Neural cell (in vitro differentiated cells): ENCODE data around the gene TMEM253. TPM values are rescaled to one million over a fixed set of nuclear protein-coding genes. Genes with fewer than 3 reads are reported as not detected.

Experiments
- H2AFZ ChIP-seq: fragments of 200-600, 300-800 bp; sonication (generic), shearing (Covaris generic); 2 replicates; pipeline ENCODE4 v1.6.0; 2014; ENCODE audit warnings: low read depth, mild to moderate bottlenecking, antibody characterized with exemption, low read length, moderate library complexity
- H3F3A ChIP-seq: fragments of 200-600 bp; shearing (Covaris generic); 2 replicates; pipeline ENCODE4 v1.6.1; 2016; ENCODE audit warnings: mild to moderate bottlenecking, moderate library complexity, mixed read lengths, antibody characterized with exemption, low read length; ENCODE audit not compliant: insufficient read depth, poor library complexity, severe bottlenecking
- H3K27ac ChIP-seq: fragments of 200-600, 300-800 bp; sonication (generic), shearing (Covaris generic); 2 replicates; pipeline ENCODE4 v1.5.1; 2014; ENCODE audit warnings: mild to moderate bottlenecking, low read length, moderate library complexity
- H3K27me3 ChIP-seq: fragments of 300-800, 200-600 bp; sonication (generic), shearing (Covaris generic); 2 replicates; pipeline ENCODE4 v1.6.0; 2014; ENCODE audit warnings: mild to moderate bottlenecking, low read depth, low read length, moderate library complexity; ENCODE audit not compliant: insufficient read depth
- H3K36me3 ChIP-seq: fragments of 300-800, 200-600 bp; sonication (generic), shearing (Covaris generic); 2 replicates; pipeline ENCODE4 v1.5.1; 2014; ENCODE audit warnings: mild to moderate bottlenecking, antibody characterized with exemption, low read length, moderate library complexity; ENCODE audit not compliant: insufficient read depth
- H3K4me2 ChIP-seq: fragments of 300-800, 200-600 bp; sonication (generic), shearing (Covaris generic); 2 replicates; pipeline ENCODE4 v1.6.0; 2014; ENCODE audit warnings: mild to moderate bottlenecking, low read length
- H3K4me3 ChIP-seq: fragments of 300-800, 200-600 bp; sonication (generic), shearing (Covaris generic); 2 replicates; pipeline ENCODE4 v1.5.1; 2014; ENCODE audit warnings: mild to moderate bottlenecking, low read length, moderate library complexity
- H3K79me2 ChIP-seq: fragments of 200-600 bp; shearing (Covaris generic); replicated peaks from 2 replicates; pipeline ENCODE4 v1.6.0; 2014; ENCODE audit warnings: mild to moderate bottlenecking, low read length, moderate library complexity; ENCODE audit not compliant: insufficient read depth
- H3K9ac ChIP-seq: fragments of 300-800, 200-600 bp; sonication (generic), shearing (Covaris generic); 2 replicates; pipeline ENCODE4 v1.6.1; 2016; ENCODE audit warnings: mild to moderate bottlenecking, low read length, mixed read lengths
- H3K9me2 ChIP-seq: fragments of 200-600 bp; shearing (Covaris generic); 2 replicates; pipeline ENCODE4 v1.6.1; 2016; ENCODE audit warnings: mild to moderate bottlenecking, low read length, mixed read lengths; ENCODE audit not compliant: insufficient read depth
- H3K9me3 ChIP-seq: fragments of 200-600, 300-800 bp; sonication (generic), shearing (Covaris generic); 2 replicates; pipeline ENCODE4 v1.6.1; 2016; ENCODE audit warnings: mild to moderate bottlenecking, mixed run types, low read length, moderate library complexity, mixed read lengths
- H4K20me1 ChIP-seq: fragments of 200-600 bp; shearing (Covaris generic); 2 replicates; pipeline ENCODE4 v1.6.1; 2016; ENCODE audit warnings: mild to moderate bottlenecking, mixed run types; ENCODE audit not compliant: insufficient read depth
- EP300 ChIP-seq: fragments of 450-650 bp; conservative IDR thresholded peaks from 2 replicates; pipeline ENCODE4 v1.6.1; 2014; ENCODE audit warnings: antibody characterized with exemption, mild to moderate bottlenecking, moderate library complexity; ENCODE audit not compliant: poor library complexity, severe bottlenecking
- EZH2 ChIP-seq: fragments of 200-600, 300-800 bp; shearing (Covaris generic), sonication (generic); IDR thresholded peaks from 2 replicates; pipeline ENCODE4 v1.6.1; 2014; ENCODE audit warnings: antibody characterized with exemption, low read length, borderline replicate concordance, mild to moderate bottlenecking; ENCODE audit not compliant: insufficient read depth, poor library complexity, severe bottlenecking
- MXI1 ChIP-seq: fragments of 450-650 bp; conservative IDR thresholded peaks from 2 replicates; pipeline ENCODE4 v1.6.1; 2014; ENCODE audit warnings: antibody characterized with exemption, mild to moderate bottlenecking; ENCODE audit not compliant: poor library complexity, severe bottlenecking
- POLR2AphosphoS5 ChIP-seq: IDR thresholded peaks from 2 replicates; pipeline ENCODE4 v1.6.1; 2012
- RAD21 ChIP-seq: fragments of 450-650 bp; conservative IDR thresholded peaks from 2 replicates; pipeline ENCODE4 v1.6.1; 2014; ENCODE audit warnings: antibody characterized with exemption, mild to moderate bottlenecking, moderate library complexity
- SMC3 ChIP-seq: fragments of 450-650 bp; conservative IDR thresholded peaks from 2 replicates; pipeline ENCODE4 v1.6.1; 2014; ENCODE audit warnings: antibody characterized with exemption, mild to moderate bottlenecking, moderate library complexity; ENCODE audit not compliant: poor library complexity
- TAF1 ChIP-seq: IDR thresholded peaks from 2 replicates; pipeline ENCODE4 v1.6.1; 2012; ENCODE audit warnings: low read depth
- polyA plus RNA-seq: library from polyadenylated mRNA; depleted of rRNA; stranded (reverse); fragments of >200 nt; gene quantifications from 2 replicates; pipeline ENCODE4 v1.2.3, GENCODE V29; 2014
- TF ChIP-seq, protein P1 (sequence below): fragments of 450-650 bp; IDR thresholded peaks from 2 replicates; pipeline ENCODE4 v1.5.1; 2014; ENCODE audit warnings: antibody characterized with exemption, mild to moderate bottlenecking, moderate library complexity; ENCODE audit not compliant: poor library complexity, severe bottlenecking
- TF ChIP-seq, protein P2 (sequence below): IDR thresholded peaks from 2 replicates; pipeline ENCODE4 v1.6.1; 2012; ENCODE audit warnings: borderline replicate concordance

TMEM253 gene
- polyA plus RNA-seq, 1 donor from 2014 or later, result 0.26 TPM

DNA sequence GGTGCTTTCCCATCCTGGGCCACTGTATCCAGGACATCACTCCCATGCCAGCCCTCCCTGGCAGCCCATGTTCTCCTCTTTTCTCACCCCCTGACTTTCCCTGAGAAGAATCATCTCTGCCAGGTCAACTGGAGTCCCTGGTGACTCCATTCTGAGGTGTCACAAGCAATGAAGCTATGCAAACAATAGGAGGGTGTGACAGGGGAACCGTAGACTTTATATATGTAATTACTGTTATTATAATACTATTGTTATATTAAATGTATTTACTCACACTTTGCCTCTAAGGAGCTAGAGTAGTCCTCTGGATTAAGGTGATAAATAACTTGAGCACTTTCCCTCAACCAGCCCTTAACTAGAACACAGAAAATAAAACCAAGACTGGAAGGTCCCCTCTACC, 11.6 kb upstream of the TMEM253 start:
- Histone ChIP-seq H3K9me2 (no peaks in the 10 kb centered on the region), H3K27me3 (no peaks in the 10 kb centered on the region), H4K20me1 (no peaks in the 10 kb centered on the region), H3K27ac (peak overlapping the region; percentile 94), H2AFZ (no peak overlapping the region), H3K9ac (no peak overlapping the region), H3K4me2 (no peak overlapping the region), H3F3A (peaks cover 22% of the 10 kb centered on the region), H3K9me3 (no peaks in the 10 kb centered on the region), H3K36me3 (peaks cover 15% of the 10 kb centered on the region), H3K79me2 (peaks cover 16% of the 10 kb centered on the region), H3K4me3 (no peak overlapping the region)
- TF ChIP-seq, protein P1, sequence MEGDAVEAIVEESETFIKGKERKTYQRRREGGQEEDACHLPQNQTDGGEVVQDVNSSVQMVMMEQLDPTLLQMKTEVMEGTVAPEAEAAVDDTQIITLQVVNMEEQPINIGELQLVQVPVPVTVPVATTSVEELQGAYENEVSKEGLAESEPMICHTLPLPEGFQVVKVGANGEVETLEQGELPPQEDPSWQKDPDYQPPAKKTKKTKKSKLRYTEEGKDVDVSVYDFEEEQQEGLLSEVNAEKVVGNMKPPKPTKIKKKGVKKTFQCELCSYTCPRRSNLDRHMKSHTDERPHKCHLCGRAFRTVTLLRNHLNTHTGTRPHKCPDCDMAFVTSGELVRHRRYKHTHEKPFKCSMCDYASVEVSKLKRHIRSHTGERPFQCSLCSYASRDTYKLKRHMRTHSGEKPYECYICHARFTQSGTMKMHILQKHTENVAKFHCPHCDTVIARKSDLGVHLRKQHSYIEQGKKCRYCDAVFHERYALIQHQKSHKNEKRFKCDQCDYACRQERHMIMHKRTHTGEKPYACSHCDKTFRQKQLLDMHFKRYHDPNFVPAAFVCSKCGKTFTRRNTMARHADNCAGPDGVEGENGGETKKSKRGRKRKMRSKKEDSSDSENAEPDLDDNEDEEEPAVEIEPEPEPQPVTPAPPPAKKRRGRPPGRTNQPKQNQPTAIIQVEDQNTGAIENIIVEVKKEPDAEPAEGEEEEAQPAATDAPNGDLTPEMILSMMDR, result no peak
- TF ChIP-seq TAF1 (no peak), POLR2AphosphoS5 (no peak), RAD21 (no peak), SMC3 (no peak), EP300 (no peak), MXI1 (no peak), EZH2 (no peak)
- TF ChIP-seq, protein P2, sequence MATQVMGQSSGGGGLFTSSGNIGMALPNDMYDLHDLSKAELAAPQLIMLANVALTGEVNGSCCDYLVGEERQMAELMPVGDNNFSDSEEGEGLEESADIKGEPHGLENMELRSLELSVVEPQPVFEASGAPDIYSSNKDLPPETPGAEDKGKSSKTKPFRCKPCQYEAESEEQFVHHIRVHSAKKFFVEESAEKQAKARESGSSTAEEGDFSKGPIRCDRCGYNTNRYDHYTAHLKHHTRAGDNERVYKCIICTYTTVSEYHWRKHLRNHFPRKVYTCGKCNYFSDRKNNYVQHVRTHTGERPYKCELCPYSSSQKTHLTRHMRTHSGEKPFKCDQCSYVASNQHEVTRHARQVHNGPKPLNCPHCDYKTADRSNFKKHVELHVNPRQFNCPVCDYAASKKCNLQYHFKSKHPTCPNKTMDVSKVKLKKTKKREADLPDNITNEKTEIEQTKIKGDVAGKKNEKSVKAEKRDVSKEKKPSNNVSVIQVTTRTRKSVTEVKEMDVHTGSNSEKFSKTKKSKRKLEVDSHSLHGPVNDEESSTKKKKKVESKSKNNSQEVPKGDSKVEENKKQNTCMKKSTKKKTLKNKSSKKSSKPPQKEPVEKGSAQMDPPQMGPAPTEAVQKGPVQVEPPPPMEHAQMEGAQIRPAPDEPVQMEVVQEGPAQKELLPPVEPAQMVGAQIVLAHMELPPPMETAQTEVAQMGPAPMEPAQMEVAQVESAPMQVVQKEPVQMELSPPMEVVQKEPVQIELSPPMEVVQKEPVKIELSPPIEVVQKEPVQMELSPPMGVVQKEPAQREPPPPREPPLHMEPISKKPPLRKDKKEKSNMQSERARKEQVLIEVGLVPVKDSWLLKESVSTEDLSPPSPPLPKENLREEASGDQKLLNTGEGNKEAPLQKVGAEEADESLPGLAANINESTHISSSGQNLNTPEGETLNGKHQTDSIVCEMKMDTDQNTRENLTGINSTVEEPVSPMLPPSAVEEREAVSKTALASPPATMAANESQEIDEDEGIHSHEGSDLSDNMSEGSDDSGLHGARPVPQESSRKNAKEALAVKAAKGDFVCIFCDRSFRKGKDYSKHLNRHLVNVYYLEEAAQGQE, result no peak

DNA sequence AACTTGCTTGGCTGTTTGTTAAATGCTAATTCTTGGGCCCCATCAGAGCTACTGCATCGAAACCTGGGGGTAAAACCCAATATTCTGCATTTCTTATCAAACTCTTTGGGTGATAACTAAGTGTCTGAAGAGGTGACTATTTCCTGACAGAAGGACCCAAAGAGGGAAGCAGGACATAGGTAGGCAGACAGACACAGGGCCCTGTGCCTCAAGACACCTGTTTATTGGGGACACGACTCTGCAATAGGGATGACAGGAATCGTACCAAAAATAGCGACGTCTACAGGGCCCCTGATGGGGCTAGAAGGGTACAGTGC, 11.0 kb upstream of the TMEM253 start:
- Histone ChIP-seq H3K79me2 (peaks cover 16% of the 10 kb centered on the region), H3K4me3 (no peak overlapping the region), H4K20me1 (no peaks in the 10 kb centered on the region), H3K9ac (no peak overlapping the region), H3K9me2 (no peaks in the 10 kb centered on the region), H3K4me2 (no peak overlapping the region), H3K27me3 (no peaks in the 10 kb centered on the region), H3F3A (peaks cover 24% of the 10 kb centered on the region), H3K9me3 (no peaks in the 10 kb centered on the region), H2AFZ (no peak overlapping the region), H3K27ac (no peak overlapping the region), H3K36me3 (peaks cover 15% of the 10 kb centered on the region)
- TF ChIP-seq, protein P2, result no peak
- TF ChIP-seq MXI1, result no peak
- no peak for TF ChIP-seq RAD21
- no peak for TF ChIP-seq EP300
- no peak for TF ChIP-seq EZH2
- TF ChIP-seq POLR2AphosphoS5, result no peak
- TF ChIP-seq, protein P1, result no peak
- no peak for TF ChIP-seq SMC3
- no peak for TF ChIP-seq TAF1
